Lung (tissue), 12 donors: ENCODE results near the gene MTFR1L. TPM values are rescaled to one million over a fixed set of nuclear protein-coding genes. Genes with fewer than 3 reads are reported as not detected.

Experiments
- ATAC-seq: fragments of 200-7000 bp; cut with Tn5 transposase; one replicate; pipeline ENCODE4 v1.9.1; 2020; ENCODE audit warnings: moderate number of reproducible peaks; ENCODE audit not compliant: insufficient read depth, low FRiP score
- DNase-seq, 3 donors: peaks; one replicate each; pipeline ENCODE4 v3.0.0-alpha.2; 2013 to 2017
- H3K27ac ChIP-seq, 2 donors: one replicate each; pipeline ENCODE4 v1.5.1; 2013; ENCODE audit warnings: mild to moderate bottlenecking in 2 of 2, moderate library complexity in 2 of 2, control low read depth in 1 of 2, inconsistent platforms in 1 of 2, low read depth in 1 of 2, low read length in 1 of 2
- H3K27me3 ChIP-seq, 3 donors: one replicate each; pipeline ENCODE4 v1.5.1; 2013; ENCODE audit warnings: low read length in 2 of 3; ENCODE audit not compliant: control insufficient read depth in 3 of 3, insufficient read depth in 3 of 3
- H3K36me3 ChIP-seq, 4 donors: one replicate each; pipeline ENCODE4 v1.5.1; 2013; ENCODE audit warnings: low read length in 4 of 4, mild to moderate bottlenecking in 1 of 4, moderate library complexity in 1 of 4; ENCODE audit not compliant: control insufficient read depth in 4 of 4, insufficient read depth in 4 of 4
- H3K4me1 ChIP-seq, 5 donors: one replicate each; pipeline ENCODE4 v1.5.1; 2013; ENCODE audit warnings: low read length in 5 of 5, mild to moderate bottlenecking in 2 of 5, moderate library complexity in 1 of 5; ENCODE audit not compliant: control insufficient read depth in 5 of 5, insufficient read depth in 5 of 5
- H3K4me3 ChIP-seq: one replicate; pipeline ENCODE4 v1.5.1; 2013; ENCODE audit warnings: mild to moderate bottlenecking, control low read depth, moderate library complexity
- H3K9ac ChIP-seq, 2 donors: one replicate each; pipeline ENCODE4 v1.5.1; 2013; ENCODE audit warnings: low read length in 2 of 2, control low read depth in 1 of 2; ENCODE audit not compliant: insufficient read depth in 1 of 2
- H3K9me3 ChIP-seq, 4 donors: one replicate each; pipeline ENCODE4 v1.5.1; 2013; ENCODE audit warnings: low read length in 3 of 4, mild to moderate bottlenecking in 1 of 4, moderate library complexity in 1 of 4; ENCODE audit not compliant: control insufficient read depth in 4 of 4, insufficient read depth in 3 of 4
- WGBS, 2 donors: extraction: QIAGEN DNeasy Blood & Tissue Kit; methylation state at CpG; one replicate each; pipeline ENCODE4 v1.1.7; 2013; 5-methylcytosine and 5-hydroxymethylcytosine counted together
- polyA plus RNA-seq, 2 donors: library from polyadenylated mRNA; stranded (reverse); fragments of 200-250 nt; gene quantifications; one replicate each; pipeline ENCODE4 v1.2.1, GENCODE V29; 2013
- total RNA-seq, 2 donors: library from RNA; depleted of rRNA in 1 of 2; stranded (reverse); fragments of >200 nt in 1 of 2; gene quantifications; one replicate each; pipeline ENCODE4 v1.2.1, GENCODE V29; 2014 to 2021
- TF ChIP-seq, protein P1 (sequence below): IDR thresholded peaks from 2 replicates; pipeline ENCODE4 v1.5.1; 2012; ENCODE audit warnings: mild to moderate bottlenecking; ENCODE audit errors: control extremely low read depth, extremely low read depth
- donor health status: control.
- donor health status: control.
- donor health status: Bipolar disorder and iron deficiency.
- donor health status: healthy.
- donor health status: DM: yes; HTN: yes; CAD: no.

Gene MTFR1L
- total and polyA plus RNA-seq, 4 donors, result 35.4 to 43.6 (median 38.4) TPM

DNA sequence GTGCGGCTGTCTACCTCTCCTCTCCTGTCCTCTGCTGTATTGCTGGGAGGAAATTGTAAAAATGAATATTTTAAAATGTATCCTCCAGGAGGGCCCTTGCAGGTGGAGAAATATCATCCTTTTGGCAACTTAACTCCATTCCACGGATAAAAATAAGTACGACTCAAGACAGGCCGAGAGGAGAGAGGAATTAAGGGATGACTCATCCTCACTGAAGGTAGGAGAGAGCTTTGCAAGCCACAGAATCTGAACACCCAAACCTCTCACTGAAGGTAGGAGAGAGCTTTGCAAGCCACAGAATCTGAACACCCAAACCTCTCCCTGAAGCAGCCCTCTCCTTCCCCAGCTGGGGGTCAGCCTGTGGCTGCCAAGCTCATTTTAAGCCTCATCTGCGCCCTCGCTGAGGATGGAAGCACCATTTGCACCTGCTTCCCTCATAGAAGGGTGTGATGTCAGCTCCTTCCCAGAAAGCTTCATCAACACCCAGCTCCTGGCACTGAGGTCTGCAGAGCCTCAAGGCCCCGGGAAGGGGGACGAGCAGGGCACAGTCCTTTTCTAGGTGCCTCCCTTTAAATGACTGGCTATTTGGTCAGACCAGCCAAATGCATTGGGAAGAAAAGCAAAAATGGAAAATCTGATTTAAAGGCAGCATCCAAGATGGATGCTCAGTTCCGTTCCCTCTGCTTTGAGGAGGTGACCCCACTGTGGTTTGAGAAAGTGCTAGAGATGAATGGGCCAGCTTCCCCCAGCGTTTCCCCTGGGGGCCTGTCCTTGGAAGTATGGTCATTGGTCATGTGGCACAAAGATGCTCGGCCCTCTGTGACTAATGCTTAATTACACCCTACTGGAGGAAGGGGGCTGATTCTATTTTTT, 32.6 kb upstream of the MTFR1L start:
- DNase-seq (no peak), ATAC-seq (no peak)
- Histone ChIP-seq H3K9me3 (no peaks in the 10 kb centered on the region), H3K27me3 (no peaks in the 10 kb centered on the region), H3K36me3 (peaks cover 0 to 5% (median 0%) of the 10 kb centered on the region in 4 donors), H3K4me1 (peaks cover 0 to 4% (median 0%) of the 10 kb centered on the region in 5 donors), H3K9ac (no peak overlapping the region), H3K4me3 (no peak overlapping the region), H3K27ac (no peak overlapping the region)
- TF ChIP-seq, protein P1, sequence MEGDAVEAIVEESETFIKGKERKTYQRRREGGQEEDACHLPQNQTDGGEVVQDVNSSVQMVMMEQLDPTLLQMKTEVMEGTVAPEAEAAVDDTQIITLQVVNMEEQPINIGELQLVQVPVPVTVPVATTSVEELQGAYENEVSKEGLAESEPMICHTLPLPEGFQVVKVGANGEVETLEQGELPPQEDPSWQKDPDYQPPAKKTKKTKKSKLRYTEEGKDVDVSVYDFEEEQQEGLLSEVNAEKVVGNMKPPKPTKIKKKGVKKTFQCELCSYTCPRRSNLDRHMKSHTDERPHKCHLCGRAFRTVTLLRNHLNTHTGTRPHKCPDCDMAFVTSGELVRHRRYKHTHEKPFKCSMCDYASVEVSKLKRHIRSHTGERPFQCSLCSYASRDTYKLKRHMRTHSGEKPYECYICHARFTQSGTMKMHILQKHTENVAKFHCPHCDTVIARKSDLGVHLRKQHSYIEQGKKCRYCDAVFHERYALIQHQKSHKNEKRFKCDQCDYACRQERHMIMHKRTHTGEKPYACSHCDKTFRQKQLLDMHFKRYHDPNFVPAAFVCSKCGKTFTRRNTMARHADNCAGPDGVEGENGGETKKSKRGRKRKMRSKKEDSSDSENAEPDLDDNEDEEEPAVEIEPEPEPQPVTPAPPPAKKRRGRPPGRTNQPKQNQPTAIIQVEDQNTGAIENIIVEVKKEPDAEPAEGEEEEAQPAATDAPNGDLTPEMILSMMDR, result no peak
- 85 to 87% methylated on average over 11 of the region's 11 CpGs for WGBS, 2 donors

DNA sequence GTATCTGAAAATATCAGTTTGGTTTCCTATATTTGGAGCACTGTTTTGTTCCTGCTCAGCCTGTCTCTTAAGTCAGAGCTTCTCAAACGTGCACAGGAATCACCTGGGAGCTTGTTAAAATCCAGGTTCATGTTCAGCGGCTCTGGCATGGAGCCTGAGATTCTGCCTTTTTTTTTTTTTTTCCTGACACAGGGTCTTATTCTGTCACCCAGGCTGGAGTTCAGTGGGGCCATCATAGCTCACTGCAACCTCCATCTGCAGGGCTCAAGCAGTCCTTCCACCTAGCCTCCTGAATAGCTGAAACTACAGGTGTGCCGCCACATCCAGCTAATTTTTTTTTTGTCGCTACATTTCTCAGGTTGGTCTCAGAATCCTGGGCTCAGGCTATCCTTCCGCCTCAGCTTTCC, 32.0 kb upstream of the MTFR1L start:
- H3K9me3 ChIP-seq, result no peaks in the 10 kb centered on the region
- no peak for DNase-seq
- H3K4me3 ChIP-seq, result no peak overlapping the region
- no peak overlapping the region for H3K27ac ChIP-seq
- H3K27me3 ChIP-seq, result no peaks in the 10 kb centered on the region
- H3K36me3 ChIP-seq, result peaks cover 0 to 5% (median 0%) of the 10 kb centered on the region in 4 donors
- no peak for ATAC-seq
- H3K4me1 ChIP-seq, result peaks cover 0 to 4% (median 0%) of the 10 kb centered on the region in 5 donors
- H3K9ac ChIP-seq, result no peak overlapping the region
- TF ChIP-seq, protein P1, result no peak
- 89 to 95% methylated on average over 5 of the region's 5 CpGs for WGBS, 2 donors

DNA sequence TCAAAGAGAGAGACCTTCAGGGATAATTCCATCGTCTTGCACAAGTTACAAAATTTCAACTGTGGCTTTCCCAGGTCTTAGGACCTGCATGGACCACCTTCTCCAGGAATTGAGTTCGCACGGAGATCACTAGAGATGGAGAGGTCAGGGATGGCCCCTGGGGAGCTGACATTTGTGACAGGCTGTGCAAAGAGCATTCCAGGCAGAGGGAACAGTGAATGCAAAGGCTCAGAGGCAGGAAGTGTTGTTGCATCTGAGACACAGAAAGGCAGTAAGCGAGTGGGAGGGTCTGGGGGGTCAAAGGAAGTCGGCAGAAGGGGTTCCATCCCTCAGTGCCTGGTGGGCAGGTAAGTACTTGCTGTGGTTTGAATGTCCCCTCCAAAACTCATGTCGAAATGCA, 29.3 kb upstream of the MTFR1L start:
- no peaks in the 10 kb centered on the region for H3K27me3 ChIP-seq
- DNase-seq (no peak), ATAC-seq (no peak)
- no peaks in the 10 kb centered on the region for H3K9me3 ChIP-seq
- no peak overlapping the region for H3K4me3 ChIP-seq
- no peak overlapping the region for H3K9ac ChIP-seq
- H3K36me3 ChIP-seq, result peaks cover 0 to 4% (median 0%) of the 10 kb centered on the region in 4 donors
- 89 to 96% methylated on average over 6 of the region's 6 CpGs for WGBS, 2 donors
- H3K4me1 ChIP-seq, result peaks cover 0 to 4% (median 0%) of the 10 kb centered on the region in 5 donors
- TF ChIP-seq, protein P1, result no peak
- H3K27ac ChIP-seq, result no peak overlapping the region
